HG02759 (cell line): ENCODE data around the gene SNX13.
"Not testable (repeated sequence)": the region's sequence is repeated elsewhere in the genome, so short reads cannot be mapped to it uniquely, and the experiment has no call there.

Experiments used
- ATAC-seq: cut with Tn5 transposase; IDR thresholded peaks from one replicate; pipeline ENCODE4 v1.9.1; 2021; ENCODE audit warnings: mild to moderate bottlenecking, moderate library complexity; ENCODE audit not compliant: unreplicated experiment

SNX13 gene

GRCh38 chr7:17854261-17855047, 85.8 kb downstream of the SNX13 start:
- ATAC-seq, result no peak

- no peak for ATAC-seq
Observed at GRCh38 chr7:17852361-17852760, 87.9 kb downstream of the SNX13 start.

GRCh38 chr7:17849504-17849903, 90.8 kb downstream of the SNX13 start:
- no peak for ATAC-seq

- no peak for ATAC-seq
Observed at GRCh38 chr7:17848516-17848915, 91.8 kb downstream of the SNX13 start.

- ATAC-seq, result no peak
Observed at GRCh38 chr7:17846935-17847334, 93.4 kb downstream of the SNX13 start.

GRCh38 chr7:17845197-17845547, 95.1 kb downstream of the SNX13 start:
- ATAC-seq, result no peak

GRCh38 chr7:17844514-17845196, 95.6 kb downstream of the SNX13 start:
- no peak for ATAC-seq

GRCh38 chr7:17844022-17844421, 96.3 kb downstream of the SNX13 start:
- no peak for ATAC-seq

- no peak for ATAC-seq
Observed at GRCh38 chr7:17843041-17843440, 97.3 kb downstream of the SNX13 start.

GRCh38 chr7:17832820-17833355, 107.4 kb downstream of the SNX13 start:
- ATAC-seq, result no peak

GRCh38 chr7:17832242-17832641, 108.1 kb downstream of the SNX13 start:
- no peak for ATAC-seq

GRCh38 chr7:17830206-17830605, 110.1 kb downstream of the SNX13 start:
- ATAC-seq, result no peak

GRCh38 chr7:17829001-17829400, 111.3 kb downstream of the SNX13 start:
- no peak for ATAC-seq

- ATAC-seq, result no peak
Observed at GRCh38 chr7:17822547-17823173, 117.6 kb downstream of the SNX13 start.

- no peak for ATAC-seq
Observed at GRCh38 chr7:17816903-17817302, 123.4 kb downstream of the SNX13 start.

- ATAC-seq, result no peak
Observed at GRCh38 chr7:17815318-17815717, 125.0 kb downstream of the SNX13 start.

- no peak for ATAC-seq
Observed at GRCh38 chr7:17814058-17814457, 126.2 kb downstream of the SNX13 start.

GRCh38 chr7:17809215-17809614, 131.1 kb downstream of the SNX13 start:
- not testable (repeated sequence) for ATAC-seq

GRCh38 chr7:17807242-17807641, 133.1 kb downstream of the SNX13 start:
- no peak for ATAC-seq

- ATAC-seq, result no peak
Observed at GRCh38 chr7:17806631-17807030, 133.7 kb downstream of the SNX13 start.

GRCh38 chr7:17802056-17802455, 138.2 kb downstream of the SNX13 start:
- ATAC-seq, result no peak
